ENCODE data around the gene NR1I3. TPM values are rescaled to one million over a fixed set of nuclear protein-coding genes. Genes with fewer than 3 reads are reported as not detected.

The NR1I3 gene
- total RNA-seq, 4 donors from 2014 or later: not detected

DNA sequence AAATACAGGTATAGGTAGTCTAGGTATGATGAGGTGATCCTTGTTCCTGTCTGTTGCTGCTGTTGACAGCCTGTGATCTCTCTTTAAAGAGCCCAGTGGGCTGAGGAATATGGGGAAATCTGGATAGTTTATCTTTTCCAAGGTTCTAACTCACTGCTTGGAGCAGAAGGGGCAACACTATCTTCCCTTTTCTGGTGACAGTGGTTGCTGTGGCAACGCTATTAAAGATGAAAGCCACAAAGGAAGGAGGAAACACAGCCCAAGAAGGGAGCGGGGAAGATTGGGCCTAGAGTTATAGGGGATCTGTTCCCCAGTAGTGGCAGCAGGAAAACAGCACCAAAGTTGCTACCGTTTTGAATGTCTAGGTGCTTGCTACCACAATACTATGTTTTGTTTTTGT lies 29.3 kb upstream of the NR1I3 start:
- TF ChIP-seq, protein P1, sequence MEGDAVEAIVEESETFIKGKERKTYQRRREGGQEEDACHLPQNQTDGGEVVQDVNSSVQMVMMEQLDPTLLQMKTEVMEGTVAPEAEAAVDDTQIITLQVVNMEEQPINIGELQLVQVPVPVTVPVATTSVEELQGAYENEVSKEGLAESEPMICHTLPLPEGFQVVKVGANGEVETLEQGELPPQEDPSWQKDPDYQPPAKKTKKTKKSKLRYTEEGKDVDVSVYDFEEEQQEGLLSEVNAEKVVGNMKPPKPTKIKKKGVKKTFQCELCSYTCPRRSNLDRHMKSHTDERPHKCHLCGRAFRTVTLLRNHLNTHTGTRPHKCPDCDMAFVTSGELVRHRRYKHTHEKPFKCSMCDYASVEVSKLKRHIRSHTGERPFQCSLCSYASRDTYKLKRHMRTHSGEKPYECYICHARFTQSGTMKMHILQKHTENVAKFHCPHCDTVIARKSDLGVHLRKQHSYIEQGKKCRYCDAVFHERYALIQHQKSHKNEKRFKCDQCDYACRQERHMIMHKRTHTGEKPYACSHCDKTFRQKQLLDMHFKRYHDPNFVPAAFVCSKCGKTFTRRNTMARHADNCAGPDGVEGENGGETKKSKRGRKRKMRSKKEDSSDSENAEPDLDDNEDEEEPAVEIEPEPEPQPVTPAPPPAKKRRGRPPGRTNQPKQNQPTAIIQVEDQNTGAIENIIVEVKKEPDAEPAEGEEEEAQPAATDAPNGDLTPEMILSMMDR (IDR thresholded peaks at IDR 0.05; ENCODE audit: low read depth): no peak

DNA sequence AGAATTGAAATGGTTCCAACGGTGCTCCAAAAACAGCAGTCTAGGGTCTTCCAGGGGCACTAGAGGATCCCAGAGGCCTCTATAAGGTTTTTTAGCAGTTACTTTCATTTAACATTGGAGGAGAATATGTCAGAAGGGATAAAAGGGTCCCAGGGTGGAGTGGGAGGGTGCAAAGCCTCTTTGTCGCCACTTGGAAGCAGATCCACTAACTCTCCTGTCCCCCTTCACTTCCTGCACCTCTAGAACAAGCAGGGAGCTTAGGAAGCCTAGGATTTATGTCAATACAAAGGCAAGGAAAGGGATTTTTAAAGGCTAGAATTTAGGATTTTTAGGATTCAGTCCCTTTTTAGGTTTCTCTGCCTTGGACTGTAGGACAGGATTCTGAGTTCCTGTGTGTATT lies 28.8 kb upstream of the NR1I3 start:
- TF ChIP-seq, protein P1 (IDR thresholded peaks at IDR 0.05; ENCODE audit: low read depth): no peak

DNA sequence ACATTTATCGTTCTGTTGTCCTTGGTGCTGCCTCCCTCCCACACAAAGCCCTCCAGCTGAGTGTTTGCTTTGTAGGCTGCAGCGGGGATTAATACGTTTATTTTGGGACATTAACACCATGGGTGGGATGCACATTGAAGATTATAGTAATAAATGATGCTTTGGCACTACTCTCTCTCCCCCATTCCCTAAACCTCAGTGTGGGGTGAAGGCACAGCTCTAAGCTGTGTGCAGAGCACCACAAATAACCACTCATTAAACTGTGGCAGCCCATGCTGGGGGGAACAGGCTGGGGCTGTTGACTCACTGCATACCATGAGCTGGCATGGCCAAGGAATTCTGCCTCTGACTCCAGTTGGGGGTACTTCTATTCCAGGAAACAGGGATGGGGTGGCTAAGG lies 28.2 kb upstream of the NR1I3 start:
- TF ChIP-seq, protein P1 (IDR thresholded peaks at IDR 0.05; ENCODE audit: low read depth): no peak

DNA sequence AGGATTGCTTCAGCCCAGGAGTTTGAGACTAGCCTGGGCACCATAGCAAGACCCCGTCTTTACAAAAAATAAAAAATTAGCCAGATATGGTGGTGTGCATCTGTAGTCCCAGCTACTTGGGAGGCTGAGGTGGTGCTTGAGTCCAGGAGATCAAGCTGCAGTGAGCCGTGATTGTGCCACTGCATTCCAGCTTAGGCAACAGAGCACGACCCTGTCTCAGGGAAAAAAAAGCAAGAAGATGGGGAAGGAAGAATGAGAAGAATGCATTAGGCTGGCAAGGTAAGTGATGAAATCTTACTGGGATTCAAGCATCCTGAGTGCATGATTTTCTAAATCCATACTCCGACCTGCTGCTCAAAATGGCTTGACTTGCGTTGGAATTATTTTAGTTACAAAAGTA lies 27.3 kb upstream of the NR1I3 start:
- TF ChIP-seq, protein P1 (IDR thresholded peaks at IDR 0.05; ENCODE audit: low read depth): no peak

DNA sequence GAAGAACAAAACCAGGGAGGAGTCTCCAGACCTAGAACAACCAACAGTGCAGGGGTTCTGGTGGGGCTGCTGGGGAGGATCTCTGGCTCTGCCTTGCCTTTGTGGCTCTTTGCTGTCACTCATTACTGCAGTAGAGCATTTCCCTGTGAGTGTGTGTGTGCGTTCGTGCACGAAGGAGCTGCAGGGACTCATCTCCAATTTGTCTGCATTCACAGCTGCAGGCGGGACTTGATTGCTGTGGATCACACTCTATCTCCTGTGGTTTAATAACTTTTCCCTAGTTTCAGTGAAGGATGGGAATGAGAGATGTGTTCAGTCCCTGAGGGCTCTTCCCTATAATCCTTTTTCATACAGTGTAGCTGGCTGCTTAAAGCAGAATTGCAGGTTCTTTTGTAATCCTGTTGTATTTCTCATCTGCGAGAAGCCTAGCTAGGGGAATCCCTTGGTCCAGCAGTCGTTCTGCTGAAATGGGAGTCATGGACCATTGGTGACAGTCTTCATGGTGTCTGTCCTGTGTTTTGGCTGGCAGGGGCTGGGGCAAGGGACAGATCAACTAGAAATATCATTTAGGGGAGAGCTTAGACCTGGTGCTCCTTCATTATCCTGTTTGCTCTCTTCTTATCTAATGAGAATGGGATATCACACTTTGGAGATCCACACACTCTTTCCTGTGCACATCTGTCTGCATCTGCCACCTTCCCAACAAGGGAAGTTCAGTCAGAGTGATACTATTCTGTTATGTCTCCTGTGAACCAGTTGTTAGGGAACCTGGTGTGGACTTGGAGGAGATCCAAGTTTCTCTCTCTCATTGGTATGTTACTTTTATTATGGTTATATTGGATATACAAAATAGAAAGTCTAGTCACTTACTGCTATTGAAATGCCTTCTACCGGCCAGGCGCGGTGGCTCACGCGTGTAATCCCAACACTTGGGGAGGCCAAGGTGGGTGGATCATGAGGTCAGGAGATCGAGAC lies 23.5 kb upstream of the NR1I3 start:
- TF ChIP-seq, protein P1 (IDR thresholded peaks at IDR 0.05; ENCODE audit: low read depth): no peak

DNA sequence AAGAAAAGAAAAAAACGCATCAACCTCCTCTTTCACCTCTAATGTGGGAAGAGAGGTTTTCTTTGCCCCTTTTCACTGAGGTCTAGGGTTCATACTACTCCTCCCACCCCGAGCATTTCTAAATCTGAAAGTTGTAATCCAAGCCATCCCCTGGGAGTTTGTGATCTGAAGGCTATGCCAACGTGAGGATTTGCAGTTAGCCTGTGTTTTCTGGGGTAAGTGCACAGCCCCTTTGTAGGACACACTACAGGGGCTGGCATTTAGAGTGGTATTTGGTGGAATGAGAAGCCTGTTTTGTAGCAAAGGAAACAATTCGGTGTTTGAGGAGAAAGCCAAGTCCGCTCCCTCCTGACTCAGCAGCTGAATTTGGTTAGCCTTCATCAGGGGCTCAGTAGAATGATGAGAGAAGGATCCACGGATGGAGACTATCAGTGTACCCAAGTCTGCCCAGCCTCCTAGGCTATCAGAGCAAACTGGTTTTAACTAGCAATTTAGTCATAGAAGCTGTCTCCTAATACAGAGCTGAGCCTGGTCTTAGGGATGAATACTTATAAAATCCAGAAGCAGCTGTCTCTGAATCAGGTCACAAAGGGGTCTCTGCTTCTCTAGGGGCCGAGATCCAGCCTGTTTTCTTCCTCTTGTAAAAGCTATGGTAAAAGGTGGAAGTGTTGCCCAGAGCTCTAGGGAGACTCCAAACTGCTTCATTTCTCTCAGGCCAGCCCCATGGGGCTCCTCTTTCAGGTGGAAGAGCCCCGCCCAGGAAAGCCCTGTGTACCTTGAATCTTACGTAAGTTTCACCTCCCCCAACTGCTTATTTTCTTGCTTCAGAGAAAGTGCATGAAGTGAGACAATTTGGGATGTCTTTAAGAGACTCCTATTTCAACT lies 22.6 kb upstream of the NR1I3 start:
- TF ChIP-seq, protein P1 (IDR thresholded peaks at IDR 0.05; ENCODE audit: low read depth): no peak

DNA sequence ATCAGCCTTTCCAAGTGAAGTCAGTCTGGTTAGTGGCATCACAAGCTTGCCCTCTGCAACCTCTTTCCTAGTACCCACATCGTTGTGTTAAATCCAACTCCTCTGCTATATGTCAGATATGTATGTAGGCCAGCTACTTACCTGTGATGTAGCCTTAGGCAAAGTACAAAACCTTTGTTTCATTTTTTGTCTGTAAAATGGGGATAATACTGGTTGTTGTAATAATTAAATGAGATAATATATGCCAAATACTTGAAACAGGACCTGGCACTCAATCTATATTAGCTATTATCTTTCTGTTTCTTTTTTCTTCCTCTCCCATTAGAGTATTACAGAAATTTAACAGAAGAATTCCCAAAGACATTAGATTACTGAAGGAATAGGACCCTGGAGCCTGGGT lies 21.8 kb upstream of the NR1I3 start:
- TF ChIP-seq, protein P1 (IDR thresholded peaks at IDR 0.05; ENCODE audit: low read depth): no peak
